HG02970 (cell line): ENCODE results near the gene SERPINB11.
"Not testable (repeated sequence)": the region's sequence is repeated elsewhere in the genome, so short reads cannot be mapped to it uniquely, and the experiment has no call there.

ENCODE experiments used
- ATAC-seq: cut with Tn5 transposase; IDR thresholded peaks from one replicate; pipeline ENCODE4 v1.9.1; 2021; ENCODE audit warnings: mild to moderate bottlenecking, moderate library complexity, moderate number of reproducible peaks; ENCODE audit not compliant: unreplicated experiment, low FRiP score

Gene SERPINB11

GRCh38 chr18:63702660-63703059 is at the start of gene SERPINB11:
Gene SERPINB11, plus strand, starts transcription at chr18:63702960. Its CDS starts 7,234 bp downstream, at chr18:63710194.
- no peak for ATAC-seq

- not testable (repeated sequence) for ATAC-seq
Measured at GRCh38 chr18:63658920-63659319, 43.8 kb upstream of the SERPINB11 start.

- ATAC-seq = not testable (repeated sequence)
Measured at GRCh38 chr18:63661750-63662149, 41.0 kb upstream of the SERPINB11 start, which contains the start of gene SERPINB3. Gene SERPINB3, minus strand, starts transcription at chr18:63661893. Its CDS starts 677 bp downstream, at chr18:63661216.

DNA sequence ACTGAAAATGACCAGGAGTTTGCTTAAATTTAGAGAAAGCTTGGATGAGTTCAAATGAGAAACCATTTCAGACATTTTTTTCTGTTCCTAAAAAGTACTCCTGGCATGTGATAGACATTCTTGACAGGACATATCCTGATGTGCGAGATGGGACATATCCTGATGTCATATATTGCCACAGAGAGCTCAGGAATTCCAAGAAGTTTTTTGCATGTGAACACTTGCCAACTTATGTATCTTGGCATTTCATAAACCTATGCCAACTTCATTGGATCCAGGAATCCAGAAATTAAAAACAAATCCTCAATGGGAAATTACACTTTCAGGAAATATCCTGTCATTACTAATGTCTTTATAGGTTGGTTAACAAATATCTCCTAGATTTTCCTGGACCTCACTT is 38.2 kb upstream of the SERPINB11 start:
- no peak for ATAC-seq

GRCh38 chr18:63676526-63677323 is 26.0 kb upstream of the SERPINB11 start:
- ATAC-seq = peak; percentile 58

GRCh38 chr18:63677500-63678225 is 25.1 kb upstream of the SERPINB11 start:
- ATAC-seq = no peak

GRCh38 chr18:63679820-63680606 is 22.7 kb upstream of the SERPINB11 start:
- ATAC-seq = no peak

DNA sequence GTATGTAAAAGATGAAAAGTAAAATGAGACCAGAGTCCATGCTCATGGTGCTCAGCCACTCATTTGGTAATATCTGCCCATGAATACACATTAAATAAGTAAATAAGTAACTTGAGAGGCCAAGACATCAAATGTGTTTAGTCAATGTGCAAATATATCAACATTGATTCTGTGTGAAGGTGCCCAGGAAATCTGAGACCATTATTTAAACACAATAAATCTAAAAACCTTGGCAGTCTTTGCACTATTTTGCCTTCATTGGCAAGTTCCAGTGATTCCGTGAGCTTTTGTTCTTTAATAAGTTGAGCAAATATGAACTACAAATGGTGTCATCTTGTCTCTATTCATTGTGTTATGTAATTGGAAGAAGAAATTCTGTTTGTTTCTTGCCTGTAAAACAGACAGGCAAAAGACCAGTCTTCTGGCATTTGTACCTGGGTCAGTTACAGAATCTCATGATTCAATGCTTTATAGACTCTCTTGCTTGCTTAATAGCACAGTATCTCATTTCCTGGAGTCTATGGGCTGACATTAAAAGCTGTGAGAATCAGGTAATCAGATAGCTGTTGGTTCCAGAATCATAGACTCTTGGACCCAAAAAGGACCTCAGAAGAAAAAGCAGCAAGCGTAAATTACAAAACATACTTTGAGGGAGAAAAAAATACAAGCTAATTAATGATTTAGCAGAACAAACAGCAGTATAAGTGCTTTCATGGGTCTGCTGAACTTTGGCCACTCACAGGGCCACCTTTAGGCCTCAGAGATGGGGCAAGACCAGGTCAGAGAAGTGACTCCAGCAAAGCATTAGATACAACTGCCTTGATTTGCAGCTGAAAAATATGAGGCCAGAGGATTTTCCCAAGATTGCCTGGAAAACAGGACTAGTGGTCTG is 21.1 kb upstream of the SERPINB11 start:
- no peak for ATAC-seq

DNA sequence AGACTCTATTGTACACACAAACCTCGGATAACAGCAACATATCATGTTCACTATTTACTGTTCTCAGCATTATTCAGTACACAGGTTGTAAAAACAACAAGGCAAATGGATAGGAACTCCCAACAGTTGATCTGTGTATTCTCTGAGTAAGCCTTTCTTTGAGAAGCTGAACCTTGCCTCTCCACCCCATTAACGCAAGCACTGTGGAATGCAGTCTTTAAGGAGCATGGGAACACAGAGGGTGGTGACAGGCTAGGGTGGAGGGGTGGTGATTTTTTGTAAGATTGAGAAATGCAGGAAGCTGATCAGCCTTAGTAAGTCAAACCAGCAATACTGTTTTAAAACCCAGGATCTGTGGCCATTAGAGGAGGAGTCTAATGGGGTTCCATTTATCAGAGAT is 19.6 kb upstream of the SERPINB11 start:
- no peak for ATAC-seq

- no peak for ATAC-seq
Measured at GRCh38 chr18:63683890-63684289, 18.9 kb upstream of the SERPINB11 start.

DNA sequence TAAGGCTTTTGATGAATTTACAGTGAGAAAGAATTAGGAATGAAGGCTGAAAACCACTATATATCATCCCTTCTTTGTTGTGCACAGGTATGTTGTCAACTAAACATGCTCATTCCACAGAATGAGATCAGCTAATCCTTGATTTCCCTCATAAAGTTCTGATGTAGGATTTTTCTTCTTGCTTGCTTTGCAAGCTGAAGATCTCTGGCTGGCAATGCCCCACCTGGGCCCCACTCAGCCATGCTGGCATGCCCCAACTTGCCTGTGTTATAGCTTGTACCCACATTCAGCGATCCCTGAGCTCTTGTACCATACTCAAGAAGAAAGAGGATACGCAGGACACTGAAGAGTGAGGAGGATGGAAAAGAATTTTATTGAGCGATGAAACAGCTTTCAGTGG is 18.0 kb upstream of the SERPINB11 start:
- ATAC-seq = no peak

DNA sequence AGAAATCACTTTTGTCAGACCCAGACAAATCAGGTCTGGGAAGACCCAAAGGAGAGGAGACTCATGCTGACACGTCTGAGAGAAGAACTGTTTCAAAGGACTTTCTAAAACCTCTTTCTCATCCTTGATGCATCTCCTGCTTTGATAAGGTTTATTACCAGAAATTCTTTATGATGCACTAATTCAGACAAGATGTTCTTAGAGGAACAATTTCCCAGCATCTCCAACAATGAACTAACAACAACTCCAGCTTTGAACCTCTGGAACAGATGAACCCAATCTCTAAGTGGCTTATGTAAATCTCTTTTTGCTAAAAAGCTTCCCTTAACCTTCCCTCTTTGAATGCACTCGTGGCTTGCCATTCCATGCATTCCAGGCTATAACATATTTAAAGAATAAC is 15.9 kb upstream of the SERPINB11 start:
- ATAC-seq = no peak

GRCh38 chr18:63689064-63689463 is 13.7 kb upstream of the SERPINB11 start:
- ATAC-seq = no peak

- no peak for ATAC-seq
Measured at GRCh38 chr18:63697097-63697660, 5.6 kb upstream of the SERPINB11 start.

DNA sequence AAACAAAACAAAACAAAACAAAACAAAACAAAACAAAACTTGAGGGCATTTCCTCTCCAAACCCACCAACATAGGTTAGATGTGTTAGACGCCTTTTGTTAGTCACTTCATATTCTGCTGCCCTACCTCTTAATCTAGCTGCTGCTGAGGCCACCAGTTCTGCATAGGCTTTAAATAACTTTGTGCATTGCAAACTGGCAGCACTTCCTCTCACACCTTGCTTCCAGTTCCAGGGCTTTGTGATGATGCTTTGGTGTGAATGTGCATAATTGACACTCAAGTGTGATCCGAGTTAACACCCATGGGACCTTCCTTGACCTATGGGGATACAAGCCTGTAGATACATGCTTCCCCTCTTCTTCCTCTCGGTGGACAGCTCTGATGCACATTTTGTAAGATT is 2.3 kb upstream of the SERPINB11 start:
- no peak for ATAC-seq

DNA sequence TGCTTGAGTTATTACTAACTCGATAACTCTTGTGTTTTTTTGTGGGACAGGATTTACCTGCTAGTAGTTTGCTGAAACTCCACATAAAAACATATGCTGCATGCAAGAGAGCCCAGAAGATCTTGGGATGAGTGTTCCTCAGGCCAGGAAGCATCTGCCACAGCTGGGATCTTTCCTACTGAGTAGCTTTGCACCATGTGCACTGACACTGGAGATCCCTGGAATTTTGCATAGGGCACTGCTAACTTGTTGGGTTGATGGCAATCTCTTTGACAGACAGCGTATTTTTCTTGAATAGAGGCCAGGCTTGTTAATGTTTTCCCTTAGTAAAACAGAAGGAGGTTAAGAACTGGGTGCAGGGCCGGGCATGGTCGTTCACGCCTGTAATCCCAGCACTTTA is 808 bp upstream of the SERPINB11 start:
- no peak for ATAC-seq

- ATAC-seq = no peak
Measured at GRCh38 chr18:63705401-63705800, 2.6 kb downstream of the SERPINB11 start.

GRCh38 chr18:63707816-63708215 is 5.1 kb downstream of the SERPINB11 start:
- ATAC-seq = no peak

DNA sequence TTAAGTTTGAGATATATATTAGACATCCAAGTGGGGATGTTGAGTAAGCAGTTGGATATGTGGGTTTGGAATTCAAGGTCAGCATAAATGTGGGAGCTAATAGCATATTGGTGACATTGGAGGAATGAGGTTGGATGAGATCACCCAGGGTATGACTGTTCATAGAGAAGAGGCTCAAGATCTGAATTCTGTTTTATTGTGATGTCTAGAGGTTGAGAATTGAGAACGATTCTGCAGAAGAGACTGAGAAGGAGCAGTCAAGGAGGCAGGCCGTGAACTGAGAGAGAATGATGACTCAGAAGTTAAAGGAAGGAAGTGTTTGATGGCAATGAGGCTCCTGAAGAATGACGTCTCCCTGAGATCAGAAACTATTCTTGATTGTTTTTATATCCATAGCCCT is 5.9 kb downstream of the SERPINB11 start:
- no peak for ATAC-seq
